GM21381 (cell line): ENCODE measurements around the gene NAPEPLD.
"Not testable (repeated sequence)": the region's sequence is repeated elsewhere in the genome, so short reads cannot be mapped to it uniquely, and the experiment has no call there.

Experiments used
- ATAC-seq: cut with Tn5 transposase; IDR thresholded peaks from one replicate; pipeline ENCODE4 v1.9.1; 2021; ENCODE audit warnings: mild to moderate bottlenecking, moderate library complexity; ENCODE audit not compliant: unreplicated experiment

NAPEPLD gene

DNA sequence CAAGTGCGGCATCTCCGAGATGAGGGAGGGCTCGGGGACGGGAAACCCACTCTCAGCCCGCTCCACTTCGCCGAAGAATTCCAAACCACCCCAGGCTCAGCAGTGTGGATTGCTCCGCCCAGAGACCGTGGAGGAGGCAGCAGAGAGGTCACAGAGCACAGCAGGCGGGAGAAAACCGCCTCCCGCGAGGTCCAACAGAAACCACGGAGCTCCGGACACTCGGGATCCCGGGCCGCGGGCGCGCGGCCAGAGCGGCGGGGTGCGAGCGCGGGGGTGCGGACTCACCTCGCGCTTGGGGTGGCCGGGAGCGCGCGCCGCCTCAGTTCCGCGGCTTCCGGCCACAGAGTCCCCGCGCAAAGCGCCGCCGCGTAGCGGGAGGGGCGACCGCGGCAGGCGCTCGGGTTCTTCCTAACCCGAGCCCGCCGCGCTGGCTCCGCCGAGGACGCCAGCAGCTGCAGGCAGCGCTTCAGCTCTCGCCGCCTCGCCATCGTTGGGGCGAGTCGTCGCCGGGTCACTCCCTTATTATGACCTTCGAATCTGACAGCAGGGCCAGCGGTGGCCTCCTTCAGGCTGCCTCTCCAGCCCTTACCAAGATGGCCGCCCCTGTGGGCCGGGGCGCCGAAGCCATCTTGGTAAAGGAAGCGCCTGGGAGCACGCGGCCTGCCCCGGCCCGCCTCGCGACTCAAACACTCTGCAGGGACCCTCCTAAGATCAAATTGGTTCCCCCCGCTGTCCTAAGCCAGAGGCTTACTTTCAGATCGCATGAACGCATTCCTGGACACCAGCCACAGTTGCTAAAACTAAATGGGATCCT, at the start of gene NAPEPLD:
Gene NAPEPLD (minus strand): TSS at position 106 of the 814 bp plus-strand sequence. CDS start 20,323 bp downstream, outside the sequence.
- ATAC-seq, result peak; percentile 86

GRCh38 chr7:103198079-103198478, 49.2 kb upstream of the NAPEPLD start:
- ATAC-seq, result not testable (repeated sequence)

DNA sequence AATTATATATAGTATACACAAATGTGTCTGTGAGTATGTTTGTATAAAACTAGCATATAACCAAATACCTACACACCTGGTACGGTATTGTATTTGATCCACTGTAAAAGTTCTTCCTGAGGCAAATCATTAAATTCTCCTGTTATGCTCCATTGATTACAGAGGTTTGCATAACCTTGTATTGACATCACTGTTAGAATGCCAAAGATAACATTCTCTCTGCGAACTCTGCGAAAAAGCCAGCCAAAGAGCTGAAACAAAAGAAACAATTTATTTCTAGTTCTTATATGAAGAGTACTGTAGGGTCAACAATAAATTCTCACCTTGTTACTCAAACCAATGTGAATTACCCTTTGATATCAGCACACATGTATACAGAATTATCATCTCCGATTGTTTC, 46.5 kb upstream of the NAPEPLD start:
- not testable (repeated sequence) for ATAC-seq

DNA sequence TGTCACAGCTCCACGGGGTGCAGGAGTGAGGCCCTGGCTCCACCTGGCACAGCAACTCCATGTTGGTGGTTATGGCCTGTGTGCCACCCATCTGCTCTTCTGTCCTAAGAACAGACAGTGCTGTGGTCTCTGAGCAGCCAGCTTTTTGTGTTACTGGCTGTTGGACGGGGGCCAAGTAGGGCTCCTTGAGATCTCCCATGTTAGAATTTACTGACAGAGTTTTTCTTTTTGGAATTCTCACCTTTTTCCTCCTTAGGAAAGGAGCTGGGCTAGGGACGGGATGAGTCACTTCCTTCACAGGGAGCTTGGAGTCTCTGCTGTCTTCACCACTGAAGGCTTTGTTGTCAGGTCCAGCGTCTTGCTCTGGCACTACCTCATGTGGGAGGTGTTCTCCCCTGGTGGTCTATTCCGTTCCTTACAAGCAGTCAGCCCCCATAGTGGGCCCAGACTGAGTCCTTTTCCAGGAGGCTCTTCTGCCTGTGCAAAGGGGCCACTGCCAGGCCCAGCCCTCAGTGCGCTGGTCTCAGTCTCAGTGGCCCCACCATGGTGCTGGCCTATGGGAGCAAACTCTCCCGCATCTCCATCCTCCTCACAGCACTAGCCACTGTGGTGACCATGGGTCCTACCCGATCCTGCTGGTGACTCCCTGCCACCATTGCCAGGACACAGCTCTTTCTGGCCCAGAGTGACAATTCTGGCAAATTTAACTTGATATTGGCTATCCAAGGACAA, 23.7 kb upstream of the NAPEPLD start:
- ATAC-seq, result not testable (repeated sequence)

DNA sequence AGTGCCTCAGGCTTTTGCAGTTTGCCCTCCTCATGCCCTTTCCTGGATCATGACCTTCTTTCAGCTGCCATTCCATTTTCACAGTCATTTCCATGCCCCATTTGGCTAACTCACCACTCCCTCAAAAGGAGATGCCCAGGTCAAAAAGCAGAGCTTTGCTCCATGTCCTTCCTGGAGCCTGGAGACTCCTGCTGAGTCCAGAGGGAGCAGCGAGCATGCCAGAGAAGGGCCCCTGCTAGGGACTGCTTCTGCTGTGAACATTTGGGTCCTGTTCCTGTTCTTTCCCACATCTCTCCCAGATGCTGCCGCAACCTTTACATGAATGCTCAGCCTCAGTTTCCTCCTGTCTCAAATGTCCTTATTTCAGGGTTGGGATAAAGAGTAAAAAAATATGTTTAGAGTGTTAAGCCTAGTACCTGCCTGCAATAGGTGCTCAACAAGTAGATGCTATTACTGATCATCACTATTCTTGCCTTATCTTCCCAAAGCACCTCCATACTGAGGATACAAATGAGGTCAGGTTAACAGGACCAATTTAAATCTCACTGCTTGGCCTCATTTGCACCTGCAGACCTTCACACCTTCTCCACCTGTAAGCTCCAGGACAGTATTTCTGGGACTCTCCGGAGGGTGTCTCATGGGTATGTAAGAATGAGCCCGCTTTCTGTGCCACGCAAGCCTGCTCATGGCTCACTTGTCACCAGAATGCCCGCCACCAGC, 23.0 kb upstream of the NAPEPLD start:
- not testable (repeated sequence) for ATAC-seq

- not testable (repeated sequence) for ATAC-seq
Measured at GRCh38 chr7:103166921-103167544, 18.1 kb upstream of the NAPEPLD start.

DNA sequence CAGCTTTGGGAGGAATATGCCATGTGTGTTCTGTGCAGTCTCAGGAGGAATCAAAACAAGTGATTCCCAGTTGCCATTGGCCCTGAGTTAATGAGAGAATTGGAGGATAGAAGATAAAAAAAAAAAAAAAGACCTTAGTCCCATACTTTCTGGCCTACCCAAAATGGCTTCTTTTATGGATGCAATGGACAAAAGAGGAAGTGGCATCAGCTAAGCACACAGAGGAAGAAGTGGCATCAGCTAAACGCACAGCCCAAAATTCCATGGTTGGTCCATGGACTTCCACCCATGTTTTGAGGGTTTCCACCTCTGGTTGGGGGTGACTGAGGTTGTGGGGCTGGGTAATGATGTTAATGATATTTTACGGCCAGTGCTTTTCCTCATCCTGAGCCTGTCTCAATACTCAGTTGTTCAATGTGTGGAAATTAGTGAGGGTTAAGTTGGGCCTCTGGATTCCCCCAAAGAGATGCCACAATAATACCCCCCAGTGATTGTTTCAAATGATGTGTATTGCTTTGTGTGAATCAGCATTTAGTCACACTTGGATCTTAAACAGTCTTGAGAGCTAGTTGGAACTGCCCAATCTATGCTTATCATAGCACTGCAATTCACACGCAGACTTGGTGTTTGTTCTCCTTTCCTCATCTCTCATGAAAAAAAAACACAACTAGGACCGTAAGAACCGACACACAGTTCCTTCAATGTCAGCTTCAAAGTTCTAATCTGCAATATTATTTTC, 14.4 kb upstream of the NAPEPLD start:
- ATAC-seq, result not testable (repeated sequence)

GRCh38 chr7:103162641-103163040, 13.7 kb upstream of the NAPEPLD start:
- ATAC-seq, result not testable (repeated sequence)

- not testable (repeated sequence) for ATAC-seq
Measured at GRCh38 chr7:103161998-103162616, 13.2 kb upstream of the NAPEPLD start.

- not testable (repeated sequence) for ATAC-seq
Measured at GRCh38 chr7:103159072-103159471, 10.2 kb upstream of the NAPEPLD start.

GRCh38 chr7:103155331-103156024, 6.6 kb upstream of the NAPEPLD start:
- peak; percentile 77 for ATAC-seq

- no peak for ATAC-seq
Measured at GRCh38 chr7:103154042-103154441, 5.1 kb upstream of the NAPEPLD start.

DNA sequence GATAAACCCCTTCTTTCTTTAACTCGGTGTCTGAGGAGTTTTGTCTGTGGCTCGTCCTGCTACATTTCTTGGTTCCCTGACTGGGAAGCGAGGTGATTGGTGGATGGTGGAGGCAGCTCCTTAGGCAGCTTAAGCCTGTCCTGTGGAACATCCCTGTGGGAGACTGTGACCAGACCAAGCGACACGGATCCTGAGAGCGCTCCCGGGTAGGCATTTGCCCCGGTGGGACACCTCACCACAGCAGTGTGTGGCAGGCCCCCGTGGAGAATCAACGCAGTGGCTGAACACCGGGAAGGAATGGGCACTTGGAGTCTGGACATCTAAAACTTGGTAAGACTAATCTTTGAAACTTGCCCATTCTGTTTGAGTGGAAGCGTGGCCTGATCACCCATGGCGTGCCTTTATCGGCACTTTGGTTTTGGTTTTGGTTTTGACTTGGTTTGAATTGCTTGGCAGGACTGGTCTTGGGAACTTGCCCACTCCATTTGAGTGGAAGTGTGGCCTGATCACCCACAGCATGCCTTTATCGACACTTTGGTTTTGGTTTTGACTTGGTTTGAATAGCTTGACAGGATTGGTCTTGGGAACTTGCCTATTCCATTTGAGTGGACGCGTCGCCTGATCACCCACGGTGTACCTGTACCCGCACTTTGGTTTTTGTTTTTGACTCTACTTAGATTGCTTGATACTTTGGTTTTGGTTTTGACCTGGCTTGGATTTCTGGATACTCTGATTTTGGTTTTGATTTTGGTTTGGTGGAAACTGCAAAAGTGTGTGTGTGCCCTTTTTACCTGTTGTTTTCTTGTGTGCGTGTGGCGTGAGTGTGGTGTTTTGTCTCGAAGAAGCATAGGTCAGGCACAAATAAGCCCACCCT, 4.1 kb upstream of the NAPEPLD start:
- ATAC-seq, result not testable (repeated sequence)

- ATAC-seq, result not testable (repeated sequence)
Measured at GRCh38 chr7:103151993-103152676, 3.2 kb upstream of the NAPEPLD start.

DNA sequence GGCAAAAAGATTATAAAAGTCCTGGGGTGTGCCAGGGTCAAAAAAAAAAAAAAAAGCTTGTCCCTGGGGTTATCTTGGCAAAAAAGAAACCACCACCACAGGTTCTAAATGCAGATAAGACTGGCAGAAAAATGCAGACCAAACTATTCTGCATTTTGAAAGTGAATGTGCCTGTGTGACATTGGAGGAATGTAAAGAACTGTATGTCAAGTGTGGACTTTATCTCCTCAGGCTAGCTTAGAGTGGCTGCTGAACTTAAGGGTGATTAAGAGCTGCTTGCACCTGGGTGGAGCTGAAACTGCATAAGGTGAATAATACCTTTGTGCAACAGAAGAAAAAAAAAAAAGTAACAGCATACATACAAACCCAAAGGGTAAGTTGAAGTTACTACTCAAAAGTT, 1.3 kb upstream of the NAPEPLD start:
- no peak for ATAC-seq

DNA sequence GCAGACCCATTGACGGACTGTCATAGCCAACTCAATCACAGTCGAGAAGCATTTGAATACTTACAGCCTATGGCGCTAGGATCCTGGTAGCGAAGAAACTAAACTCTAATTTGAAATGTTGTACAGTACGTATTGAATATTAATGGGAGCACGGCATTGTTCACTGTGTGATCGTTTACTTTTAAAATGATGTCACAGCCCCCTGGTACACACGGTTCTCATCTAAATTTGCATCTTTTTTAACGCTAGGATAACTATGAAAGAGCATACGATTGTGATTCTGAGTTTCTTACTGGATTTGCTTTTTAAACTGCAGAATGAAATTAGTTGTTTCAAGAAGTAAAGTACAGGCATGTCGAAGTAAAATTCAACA, 895 bp upstream of the NAPEPLD start:
- peak; percentile 7 for ATAC-seq

GRCh38 chr7:103148131-103148993, 537 bp downstream of the NAPEPLD start:
- peak; percentile 2 for ATAC-seq
